Testis (tissue), 3 donors: Measurements from ENCODE around the gene ANO6. TPM values are rescaled to one million over a fixed set of nuclear protein-coding genes. Genes with fewer than 3 reads are reported as not detected.

Experiments
- DNase-seq: peaks from one replicate; pipeline ENCODE4 v3.0.0-alpha.2; 2019
- H3K27ac ChIP-seq, 2 donors: fragments of 200-600 bp; sonication (generic); one replicate each; pipeline ENCODE4 v1.5.1; 2019
- H3K27me3 ChIP-seq: fragments of 200-600 bp; sonication (generic); one replicate; pipeline ENCODE4 v1.5.1; 2019
- H3K36me3 ChIP-seq: fragments of 200-600 bp; sonication (generic); one replicate; pipeline ENCODE4 v1.5.1; 2017; ENCODE audit warnings: low read depth; ENCODE audit errors: missing control alignments
- H3K4me1 ChIP-seq: fragments of 200-600 bp; sonication (generic); one replicate; pipeline ENCODE4 v1.5.1; 2019
- H3K4me3 ChIP-seq, 2 donors: fragments of 200-600 bp; sonication (generic); one replicate each; pipeline ENCODE4 v1.5.1; 2017 to 2019
- H3K9me3 ChIP-seq: fragments of 200-600 bp; sonication (generic); one replicate; pipeline ENCODE4 v1.5.1; 2017
- CTCF ChIP-seq, 3 experiments: fragments of 450-650 bp in 2 of 3; fragments of 200-600 bp in 1 of 3; sonication (generic) in 1 of 3; IDR thresholded peaks; one replicate each; pipeline ENCODE4 v1.5.1; 2016 to 2019; ENCODE audit warnings: antibody characterized with exemption in 3 of 3, mild to moderate bottlenecking in 2 of 3, moderate library complexity in 1 of 3
- POLR2A ChIP-seq: fragments of 450-650 bp; IDR thresholded peaks from one replicate; pipeline ENCODE4 v1.6.1; 2017; ENCODE audit warnings: antibody characterized with exemption, mild to moderate bottlenecking, moderate library complexity
- WGBS, 2 donors: methylation state at CpG; one replicate each; pipeline ENCODE4 v1.1.5; 2018; 5-methylcytosine and 5-hydroxymethylcytosine counted together
- intact Hi-C: fragments of 100-400 bp; cut with DNase I; formaldehyde crosslinking; loops from one replicate; pipeline ENCODE4 v1.15.1; 2023; ENCODE audit warnings: low total_unique reads
- polyA plus RNA-seq: library from polyadenylated mRNA; stranded (reverse); fragments of 350-450 nt; fragmentation: Illumina TruSeq; extraction: RNeasy Lipid Tissue Mini Kit (QIAGEN cat#74804); gene quantifications from one replicate; pipeline ENCODE4 v1.2.3, GENCODE V29; 2014; ENCODE audit warnings: low read depth, low replicate concordance; ENCODE audit not compliant: insufficient read depth
- total RNA-seq, 2 donors: library from RNA; depleted of rRNA; stranded (reverse); fragments of >200 nt; gene quantifications; one replicate each; pipeline ENCODE4 v1.2.3, GENCODE V29; 2016

Gene ANO6
- total and polyA plus RNA-seq, 3 donors from 2014 or later: 33.1 to 75.7 (median 58.0) TPM

- intact Hi-C loops: no loop called here
- H3K36me3 ChIP-seq: no peaks in the 10 kb centered on the region
- WGBS, 2 donors: 89 to 97% methylated on average over 2 of the region's 2 CpGs
Measured at GRCh38 chr12:45209784-45210183, 6.1 kb upstream of the ANO6 start.

GRCh38 chr12:45212064-45212463, 3.8 kb upstream of the ANO6 start:
- 100% methylated on average over 1 of the region's 1 CpG for WGBS, 2 donors
- no peaks in the 10 kb centered on the region for H3K27me3 ChIP-seq
- peaks cover 4% of the 10 kb centered on the region for H3K4me1 ChIP-seq
- H3K36me3 ChIP-seq: no peaks in the 10 kb centered on the region
- no peak overlapping the region for H3K4me3 ChIP-seq
- intact Hi-C loops: no loop called here
- no peak overlapping the region for H3K27ac ChIP-seq
- no peak for DNase-seq
- no peaks in the 10 kb centered on the region for H3K9me3 ChIP-seq
- no peak for TF ChIP-seq CTCF (IDR thresholded peaks at IDR 0.05)

More at GRCh38 chr12:45209784-45210183, 6.1 kb upstream of the ANO6 start:
- Histone ChIP-seq H3K9me3 (no peaks in the 10 kb centered on the region), H3K27me3 (no peaks in the 10 kb centered on the region), H3K27ac (no peak overlapping the region), H3K4me3 (no peak overlapping the region), H3K4me1 (peaks cover 4% of the 10 kb centered on the region)
- no peak for DNase-seq
- TF ChIP-seq CTCF (IDR thresholded peaks at IDR 0.05) (no peak), POLR2A (no peak)

GRCh38 chr12:45213107-45213506, 2.8 kb upstream of the ANO6 start:
- Histone ChIP-seq H3K9me3 (no peaks in the 10 kb centered on the region), H3K4me1 (peaks cover 6% of the 10 kb centered on the region), H3K27me3 (no peaks in the 10 kb centered on the region), H3K4me3 (no peak overlapping the region), H3K36me3 (no peaks in the 10 kb centered on the region), H3K27ac (no peak overlapping the region)
- TF ChIP-seq POLR2A (no peak), CTCF (IDR thresholded peaks at IDR 0.05) (peak; percentile 12 to 23 (median 13))
- intact Hi-C loops: no loop called here
- WGBS, 2 donors: 89% methylated on average over 1 of the region's 1 CpG
- no peak for DNase-seq

GRCh38 chr12:45214071-45214470, 1.8 kb upstream of the ANO6 start:
- Histone ChIP-seq H3K9me3 (no peaks in the 10 kb centered on the region), H3K27ac (no peak overlapping the region), H3K36me3 (no peaks in the 10 kb centered on the region), H3K4me3 (no peak overlapping the region), H3K4me1 (peaks cover 14% of the 10 kb centered on the region), H3K27me3 (no peaks in the 10 kb centered on the region)
- TF ChIP-seq POLR2A (no peak), CTCF (IDR thresholded peaks at IDR 0.05) (no peak)
- DNase-seq: no peak
- intact Hi-C loops: no loop called here

- Histone ChIP-seq H3K27ac (peak overlapping the region; percentile 95 to 97), H3K4me1 (peaks cover 21% of the 10 kb centered on the region), H3K36me3 (no peaks in the 10 kb centered on the region), H3K4me3 (peak overlapping the region; percentile 77 to 96), H3K27me3 (no peaks in the 10 kb centered on the region), H3K9me3 (no peaks in the 10 kb centered on the region)
- intact Hi-C loops: no loop called here
- TF ChIP-seq CTCF (IDR thresholded peaks at IDR 0.05): peak in 1 of 3 experiments; percentile 0
- no peak for TF ChIP-seq POLR2A
- DNase-seq: peak; percentile 39
- 3 to 5% methylated on average over 11 of the region's 11 CpGs for WGBS, 2 donors
Measured at GRCh38 chr12:45214749-45215418, 1.0 kb upstream of the ANO6 start.
